Transverse colon (tissue), 4 donors: Measurements from ENCODE around the gene IGFLR1. TPM values are rescaled to one million over a fixed set of nuclear protein-coding genes. Genes with fewer than 3 reads are reported as not detected.
"Not testable (repeated sequence)": the region's sequence is repeated elsewhere in the genome, so short reads cannot be mapped to it uniquely, and the experiment has no call there.

Source experiments
- DNase-seq: peaks from one replicate; pipeline ENCODE4 v3.0.0-alpha.2; 2019
- H3K27ac ChIP-seq, 4 donors: fragments of 200-600 bp; sonication (generic); 2 replicates each; pipeline ENCODE4 v1.5.1; 2016 to 2018; ENCODE audit warnings: inconsistent platforms in 4 of 4
- H3K27me3 ChIP-seq: fragments of 200-600 bp; sonication (generic); 2 replicates; pipeline ENCODE4 v1.5.1; 2017; ENCODE audit warnings: inconsistent platforms
- H3K36me3 ChIP-seq, 4 donors: fragments of 200-600 bp; sonication (generic); 2 replicates each; pipeline ENCODE4 v1.5.1; 2017 to 2019; ENCODE audit warnings: inconsistent platforms in 4 of 4
- H3K4me1 ChIP-seq, 4 donors: fragments of 200-600 bp; sonication (generic); 2 replicates each; pipeline ENCODE4 v1.5.1; 2017 to 2020; ENCODE audit warnings: inconsistent platforms in 4 of 4
- H3K4me3 ChIP-seq, 4 donors: fragments of 200-600 bp; sonication (generic); 1 replicate in 1 of 4; 2 replicates in 3 of 4; pipeline versions ENCODE4 v1.5.1 to v1.6.1; 2017 to 2019; ENCODE audit warnings: inconsistent platforms in 4 of 4
- H3K9me3 ChIP-seq, 2 donors: fragments of 200-600 bp; sonication (generic); 2 replicates each; pipeline ENCODE4 v1.5.1; 2017 to 2019; ENCODE audit warnings: inconsistent platforms in 2 of 2
- EP300 ChIP-seq: sonication (generic); formaldehyde crosslinking; IDR thresholded peaks from one replicate; pipeline ENCODE4 v1.6.1; 2017; ENCODE audit warnings: antibody characterized with exemption, low read depth
- POLR2A ChIP-seq: fragments of 450-650 bp; IDR thresholded peaks from one replicate; pipeline ENCODE4 v1.6.1; 2016; ENCODE audit warnings: antibody characterized with exemption, mild to moderate bottlenecking, moderate library complexity
- POLR2AphosphoS5 ChIP-seq, 3 donors: sonication (generic); formaldehyde crosslinking; IDR thresholded peaks; one replicate each; pipeline ENCODE4 v1.6.1; 2016; ENCODE audit warnings: antibody characterized with exemption in 3 of 3
- WGBS, 2 donors: methylation state at CpG; one replicate each; pipeline ENCODE4 v1.1.5; 2018; ENCODE audit warnings: low coverage in 1 of 2; 5-methylcytosine and 5-hydroxymethylcytosine counted together
- in situ Hi-C, 4 donors: fragments of 200-750 bp; cut with MboI; loops; one replicate each; pipeline versions ENCODE4 v1.15.0 to v1.15.1; 2017; ENCODE audit warnings: low sequenced_read_pairs in 3 of 4, low pct_ligation_motif_present in 1 of 4, low pct_unique_long_range_greater_than_20kb in 1 of 4
- intact Hi-C: fragments of 100-400 bp; cut with DNase I; formaldehyde crosslinking; loops from one replicate; pipeline ENCODE4 v1.15.1; 2023; ENCODE audit warnings: low total_unique reads
- total RNA-seq, 4 donors: library from RNA; depleted of rRNA; stranded (reverse); fragments of >200 nt; gene quantifications; one replicate each; pipeline ENCODE4 v1.1.0, GENCODE V29; 2016
- TF ChIP-seq, protein P1 (sequence below), 5 experiments: fragments of 200-600 bp in 3 of 5; fragments of 450-650 bp in 2 of 5; sonication (generic) in 3 of 5; IDR thresholded peaks; 1 replicate in 2 of 5; 2 replicates in 3 of 5; pipeline ENCODE4 v1.5.1; 2016 to 2017; ENCODE audit warnings: antibody characterized with exemption in 5 of 5, inconsistent platforms in 3 of 5, mild to moderate bottlenecking in 2 of 5, moderate library complexity in 1 of 5

IGFLR1 gene
- total RNA-seq, 4 donors from 2014 or later: 0.40 to 7.3 (median 6.0) TPM

DNA sequence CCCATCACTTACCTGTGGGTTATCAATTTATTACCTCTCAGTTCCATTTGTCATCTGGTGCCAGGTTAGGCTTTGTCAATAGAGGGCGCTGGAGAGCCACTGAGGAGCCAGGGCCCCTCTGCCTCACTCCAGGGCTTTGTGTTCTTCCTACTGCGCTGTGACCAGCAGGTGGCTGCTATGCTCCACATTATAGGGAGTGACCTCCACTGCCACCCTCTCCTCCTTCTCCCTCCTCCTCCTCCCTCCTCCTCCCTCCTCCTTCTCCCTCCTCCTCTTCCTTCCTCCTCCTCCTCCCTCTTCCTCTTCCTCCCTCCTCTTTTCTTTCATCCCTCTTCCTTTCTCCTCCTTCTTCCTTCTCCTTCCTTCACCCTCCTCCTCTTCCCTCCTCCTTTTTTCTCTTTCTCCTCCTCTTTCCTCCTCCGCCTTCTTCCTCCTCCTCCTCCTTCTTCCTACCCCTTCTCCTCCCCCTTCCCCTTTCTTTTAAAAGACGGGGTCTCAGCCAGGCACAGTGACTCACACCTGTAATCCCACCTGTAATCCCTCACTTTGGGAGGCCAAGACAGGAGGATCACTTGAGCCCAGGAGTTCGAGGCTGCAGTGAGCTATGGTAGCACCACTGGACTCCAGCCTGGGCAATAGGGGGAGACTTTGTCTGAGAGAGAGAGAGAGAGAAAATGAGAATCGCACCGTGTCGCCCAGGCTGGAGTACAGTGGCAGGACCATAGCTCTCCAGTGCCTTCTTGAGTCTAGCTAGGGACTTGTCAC, 48.2 kb downstream of the IGFLR1 start:
- H3K27me3 ChIP-seq: no peaks in the 10 kb centered on the region
- no peak overlapping the region for H3K4me3 ChIP-seq
- H3K4me1 ChIP-seq: no peaks in the 10 kb centered on the region
- TF ChIP-seq POLR2AphosphoS5 (IDR thresholded peaks at IDR 0.05) (peak in 1 of 3 donors; percentile 15), EP300 (no peak), POLR2A (no peak)
- TF ChIP-seq, protein P1, sequence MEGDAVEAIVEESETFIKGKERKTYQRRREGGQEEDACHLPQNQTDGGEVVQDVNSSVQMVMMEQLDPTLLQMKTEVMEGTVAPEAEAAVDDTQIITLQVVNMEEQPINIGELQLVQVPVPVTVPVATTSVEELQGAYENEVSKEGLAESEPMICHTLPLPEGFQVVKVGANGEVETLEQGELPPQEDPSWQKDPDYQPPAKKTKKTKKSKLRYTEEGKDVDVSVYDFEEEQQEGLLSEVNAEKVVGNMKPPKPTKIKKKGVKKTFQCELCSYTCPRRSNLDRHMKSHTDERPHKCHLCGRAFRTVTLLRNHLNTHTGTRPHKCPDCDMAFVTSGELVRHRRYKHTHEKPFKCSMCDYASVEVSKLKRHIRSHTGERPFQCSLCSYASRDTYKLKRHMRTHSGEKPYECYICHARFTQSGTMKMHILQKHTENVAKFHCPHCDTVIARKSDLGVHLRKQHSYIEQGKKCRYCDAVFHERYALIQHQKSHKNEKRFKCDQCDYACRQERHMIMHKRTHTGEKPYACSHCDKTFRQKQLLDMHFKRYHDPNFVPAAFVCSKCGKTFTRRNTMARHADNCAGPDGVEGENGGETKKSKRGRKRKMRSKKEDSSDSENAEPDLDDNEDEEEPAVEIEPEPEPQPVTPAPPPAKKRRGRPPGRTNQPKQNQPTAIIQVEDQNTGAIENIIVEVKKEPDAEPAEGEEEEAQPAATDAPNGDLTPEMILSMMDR (IDR thresholded peaks at IDR 0.05): peak; percentile 93 to 99 (median 97)
- peak; percentile 92 for DNase-seq
- no peaks in the 10 kb centered on the region for H3K36me3 ChIP-seq
- WGBS, 2 donors: 25 to 28% methylated on average over 2 to 8 of the region's 8 CpGs
- in situ Hi-C loops: loop anchor here in 1 of 4 donors (10.0 kb wide), 1 partner anchor 241 kb away; the partner anchor contains the start of gene LRFN3
- H3K27ac ChIP-seq: no peak overlapping the region
- intact Hi-C loops: loop anchor here (1.0 kb wide), 1 partner anchor 21 kb away; no protein-coding TSS in a partner anchor
- no peaks in the 10 kb centered on the region for H3K9me3 ChIP-seq

DNA sequence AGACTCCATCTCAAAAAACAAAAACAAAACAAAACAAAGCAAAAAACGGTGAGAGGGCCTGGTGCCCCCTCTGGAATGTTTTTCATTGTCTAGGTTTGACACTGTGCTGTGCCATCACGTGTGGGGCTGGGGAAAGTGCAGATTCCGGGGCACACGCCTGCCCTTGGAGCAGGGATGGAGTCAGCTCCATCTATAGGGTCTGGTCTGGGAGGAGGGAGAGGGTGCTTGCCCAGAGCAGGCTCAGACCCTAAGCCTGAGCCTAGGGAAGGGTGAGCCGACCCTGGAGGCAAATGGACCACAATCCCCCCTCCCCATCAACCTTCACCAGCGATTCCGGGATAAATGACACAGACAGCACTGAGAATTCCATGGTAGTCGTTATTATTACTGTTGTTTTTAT, 48.8 kb downstream of the IGFLR1 start:
- no peaks in the 10 kb centered on the region for H3K36me3 ChIP-seq
- intact Hi-C loops (no loop called here), in situ Hi-C loops (loop anchor here in 1 of 4 donors (10.0 kb wide), 1 partner anchor 241 kb away; the partner anchor contains the start of gene LRFN3)
- TF ChIP-seq EP300 (no peak), POLR2A (no peak), POLR2AphosphoS5 (IDR thresholded peaks at IDR 0.05) (no peak)
- TF ChIP-seq, protein P1 (IDR thresholded peaks at IDR 0.05): no peak
- no peaks in the 10 kb centered on the region for H3K27me3 ChIP-seq
- H3K9me3 ChIP-seq: no peaks in the 10 kb centered on the region
- DNase-seq: no peak
- no peak overlapping the region for H3K27ac ChIP-seq
- no peaks in the 10 kb centered on the region for H3K4me1 ChIP-seq
- 8 to 11% methylated on average over 6 to 8 of the region's 8 CpGs for WGBS, 2 donors
- no peak overlapping the region for H3K4me3 ChIP-seq

DNA sequence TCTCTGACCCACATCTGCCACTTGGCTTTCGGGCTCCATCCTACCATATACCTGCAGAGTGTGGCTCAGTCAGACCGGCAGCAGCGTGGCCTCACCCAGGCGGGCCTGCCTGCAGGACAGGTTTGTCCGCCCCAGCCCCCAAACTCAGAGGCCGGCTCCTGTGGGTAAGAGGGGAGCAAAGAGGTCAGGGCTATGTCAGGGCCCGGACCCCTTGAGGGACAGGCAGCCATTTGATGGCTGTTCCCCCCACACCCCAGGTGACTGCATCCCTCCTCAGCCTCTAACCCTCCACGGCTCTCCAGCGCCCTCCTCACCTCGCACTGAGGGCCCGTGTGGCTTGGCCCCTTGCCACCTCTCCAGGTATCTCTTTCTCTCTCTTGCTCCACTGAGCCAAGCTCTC, 50.2 kb downstream of the IGFLR1 start:
- no peak for DNase-seq
- WGBS, 2 donors: 67 to 70% methylated on average over 4 to 11 of the region's 11 CpGs
- H3K27ac ChIP-seq: no peak overlapping the region
- no peak overlapping the region for H3K4me3 ChIP-seq
- no peaks in the 10 kb centered on the region for H3K36me3 ChIP-seq
- TF ChIP-seq, protein P1 (IDR thresholded peaks at IDR 0.05): no peak
- TF ChIP-seq EP300 (no peak), POLR2AphosphoS5 (IDR thresholded peaks at IDR 0.05) (no peak), POLR2A (no peak)
- no peaks in the 10 kb centered on the region for H3K27me3 ChIP-seq
- no peaks in the 10 kb centered on the region for H3K4me1 ChIP-seq
- in situ Hi-C loops (loop anchor here in 1 of 4 donors (10.0 kb wide), 1 partner anchor 243 kb away; the partner anchor contains the start of gene LRFN3), intact Hi-C loops (no loop called here)
- no peaks in the 10 kb centered on the region for H3K9me3 ChIP-seq

DNA sequence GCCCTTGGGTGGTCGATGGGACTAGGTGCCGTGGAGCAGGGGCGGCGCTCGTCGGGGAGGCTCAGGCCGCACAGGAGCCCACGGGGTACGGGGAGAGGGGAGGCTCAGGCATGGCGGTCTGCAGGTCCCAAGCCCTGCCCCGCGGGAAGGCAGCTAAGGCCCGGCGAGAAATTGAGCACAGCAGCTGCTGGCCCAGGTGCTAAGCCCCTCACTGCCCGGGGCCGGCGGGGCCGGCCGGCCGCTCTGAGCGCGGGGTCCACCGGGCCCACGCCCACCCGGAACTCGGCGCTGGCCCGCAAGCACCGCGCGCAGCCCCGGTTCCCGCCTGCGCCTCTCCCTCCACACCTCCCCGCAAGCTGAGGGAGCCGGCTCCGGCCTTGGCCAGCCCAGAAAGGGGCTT, 51.1 kb downstream of the IGFLR1 start:
- H3K4me3 ChIP-seq, DNase-seq, H3K9me3 ChIP-seq, H3K36me3 ChIP-seq, H3K4me1 ChIP-seq, intact Hi-C loops, H3K27ac ChIP-seq, H3K27me3 ChIP-seq: not testable (repeated sequence)
- WGBS, 2 donors: 93% methylated on average over 20 of the region's 37 CpGs; no CpG with 5 or more reads in 1 of the 2 donors
- in situ Hi-C loops: loop anchor here in 1 of 4 donors (10.0 kb wide), 1 partner anchor 244 kb away; the partner anchor contains the start of gene LRFN3
